HG02759 (cell line): ENCODE data around the gene ISG20L2.

Experiments
- ATAC-seq: cut with Tn5 transposase; IDR thresholded peaks from one replicate; pipeline ENCODE4 v1.9.1; 2021; ENCODE audit warnings: mild to moderate bottlenecking, moderate library complexity; ENCODE audit not compliant: unreplicated experiment

The ISG20L2 gene

DNA sequence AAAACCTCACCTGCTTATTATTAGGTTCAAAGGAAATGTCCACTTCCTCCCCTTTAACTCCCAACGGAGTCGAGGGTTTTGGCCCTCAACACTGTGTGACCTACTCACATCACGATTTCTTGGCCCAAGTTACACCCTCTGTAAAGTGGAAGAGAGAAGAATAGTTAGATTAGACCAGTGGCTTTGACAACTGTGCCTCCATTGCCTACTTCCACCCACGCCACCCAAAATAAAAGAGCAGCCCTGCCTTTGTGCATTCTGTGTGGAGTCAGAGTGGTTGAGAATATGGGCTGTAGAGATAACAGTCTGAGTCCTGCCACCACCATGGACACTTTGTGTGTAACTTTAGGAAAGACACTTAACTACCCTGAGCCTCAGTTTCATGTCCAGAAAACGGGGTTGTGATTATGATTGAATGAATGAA is 27.0 kb upstream of the ISG20L2 start:
- no peak for ATAC-seq

DNA sequence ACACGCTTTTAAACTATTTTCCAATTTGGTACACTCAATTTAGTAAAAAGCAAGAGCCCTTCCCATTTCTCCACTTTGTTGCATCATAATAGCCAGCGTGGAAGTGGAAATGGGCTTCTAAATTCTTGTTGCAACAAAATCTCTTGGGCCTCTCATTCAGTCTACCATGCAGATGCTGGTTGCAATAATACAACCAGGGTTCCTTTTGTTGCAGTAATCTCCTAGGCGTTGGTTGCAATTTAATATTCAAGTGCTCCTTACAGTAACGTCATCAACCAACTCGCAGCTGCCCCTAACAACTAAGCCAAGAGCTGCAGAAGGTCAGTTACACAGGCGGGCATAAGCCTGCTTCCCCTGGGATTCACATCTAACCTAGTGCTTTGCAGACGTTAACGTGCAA is 25.7 kb upstream of the ISG20L2 start:
- ATAC-seq: no peak

DNA sequence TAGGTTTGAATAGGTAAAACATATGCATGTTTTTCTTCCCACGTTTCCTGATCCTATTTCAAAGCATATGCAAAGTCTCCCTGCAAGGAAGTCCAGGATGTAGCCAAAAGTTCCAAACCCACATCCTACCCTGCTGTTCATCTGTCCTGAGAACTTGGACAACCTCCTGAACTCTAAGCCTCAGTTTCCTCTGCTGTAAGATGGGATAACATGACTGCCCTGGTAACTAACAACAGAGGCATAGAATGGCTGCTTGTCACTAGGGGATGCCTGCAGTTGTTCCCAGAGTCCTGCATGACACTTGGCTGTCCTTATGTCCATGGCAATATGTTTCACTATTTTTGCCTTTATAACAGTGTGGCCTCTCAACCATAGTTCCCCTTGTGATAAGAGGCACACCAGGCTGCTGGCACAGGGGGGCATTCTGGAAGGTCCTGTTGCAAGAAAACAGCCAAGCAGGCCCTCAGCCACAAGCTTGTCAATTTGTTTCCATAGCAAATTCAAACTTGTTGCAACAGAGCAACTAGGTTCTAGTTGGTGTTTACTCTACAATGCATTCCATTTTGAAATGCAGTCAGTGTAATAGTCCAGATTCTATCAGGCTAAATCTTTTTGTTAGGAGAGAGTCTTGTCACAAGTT is 24.4 kb upstream of the ISG20L2 start:
- no peak for ATAC-seq

- peak; percentile 74 for ATAC-seq
Measured at GRCh38 chr1:156751757-156752481, 23.4 kb upstream of the ISG20L2 start.

GRCh38 chr1:156751451-156751756 is 22.8 kb upstream of the ISG20L2 start, which contains the start of gene HDGF:
TSS of gene HDGF (minus strand) at chr1:156751675. CDS start at chr1:156751429, 246 bp downstream.
- ATAC-seq: no peak

- ATAC-seq: peak; percentile 17
Measured at GRCh38 chr1:156750711-156751450, 22.3 kb upstream of the ISG20L2 start.

DNA sequence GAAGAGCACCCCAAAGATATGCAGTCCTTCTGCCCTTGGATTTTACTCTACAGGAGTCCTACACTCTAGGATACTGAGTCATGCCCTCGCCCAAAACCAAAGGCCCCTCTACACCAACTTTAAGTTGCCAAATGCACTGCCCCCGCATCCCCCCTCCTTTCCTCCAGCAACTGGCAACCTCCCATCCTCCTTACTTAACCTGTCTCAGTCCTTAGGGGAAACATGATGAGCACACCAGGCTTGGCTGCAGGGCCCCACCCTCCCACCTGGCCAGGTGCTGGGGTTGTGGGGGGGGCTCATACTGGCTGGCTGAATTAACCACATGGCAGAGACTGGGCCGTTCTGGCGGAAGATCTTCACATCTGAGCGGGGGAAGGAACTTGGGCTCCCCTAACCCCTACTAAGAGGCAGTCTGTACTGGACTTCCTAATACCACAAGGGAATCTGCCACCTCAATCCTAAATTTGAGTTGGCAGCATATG is 21.7 kb upstream of the ISG20L2 start:
- ATAC-seq: no peak

DNA sequence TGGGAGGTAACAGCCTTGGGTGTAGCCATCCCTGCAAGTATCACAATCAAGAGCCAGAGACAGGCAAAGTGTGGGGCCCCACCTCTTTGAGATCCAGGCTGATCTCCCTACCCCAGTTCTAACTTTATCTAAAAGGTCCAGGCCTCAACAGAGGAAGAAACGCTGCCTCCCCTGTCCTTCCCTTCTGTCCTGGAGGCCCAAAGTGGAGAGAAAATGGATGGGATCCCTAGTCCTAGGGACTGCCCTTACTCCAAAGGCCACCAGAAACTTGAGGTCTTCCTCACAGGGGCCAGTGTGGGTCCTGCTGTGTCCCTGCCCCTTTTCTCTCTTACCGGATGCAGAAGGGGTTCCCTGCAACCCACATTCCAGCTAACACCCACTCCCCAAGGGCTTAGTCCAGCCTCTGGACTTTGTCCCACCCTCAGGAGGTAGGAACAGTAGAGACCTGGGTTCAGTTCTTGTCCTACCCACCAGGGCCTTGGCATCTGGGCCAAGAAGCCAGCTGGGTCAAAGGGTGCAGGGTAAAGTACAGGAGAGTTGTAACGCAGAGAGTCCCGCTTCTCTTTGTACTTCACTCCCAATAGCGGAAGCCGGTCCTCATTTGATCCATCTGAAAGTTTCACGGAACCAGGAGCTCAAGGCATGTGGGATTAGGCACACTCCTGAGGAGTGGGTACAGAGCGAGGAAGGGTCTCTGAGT is 21.0 kb upstream of the ISG20L2 start:
- no peak for ATAC-seq

DNA sequence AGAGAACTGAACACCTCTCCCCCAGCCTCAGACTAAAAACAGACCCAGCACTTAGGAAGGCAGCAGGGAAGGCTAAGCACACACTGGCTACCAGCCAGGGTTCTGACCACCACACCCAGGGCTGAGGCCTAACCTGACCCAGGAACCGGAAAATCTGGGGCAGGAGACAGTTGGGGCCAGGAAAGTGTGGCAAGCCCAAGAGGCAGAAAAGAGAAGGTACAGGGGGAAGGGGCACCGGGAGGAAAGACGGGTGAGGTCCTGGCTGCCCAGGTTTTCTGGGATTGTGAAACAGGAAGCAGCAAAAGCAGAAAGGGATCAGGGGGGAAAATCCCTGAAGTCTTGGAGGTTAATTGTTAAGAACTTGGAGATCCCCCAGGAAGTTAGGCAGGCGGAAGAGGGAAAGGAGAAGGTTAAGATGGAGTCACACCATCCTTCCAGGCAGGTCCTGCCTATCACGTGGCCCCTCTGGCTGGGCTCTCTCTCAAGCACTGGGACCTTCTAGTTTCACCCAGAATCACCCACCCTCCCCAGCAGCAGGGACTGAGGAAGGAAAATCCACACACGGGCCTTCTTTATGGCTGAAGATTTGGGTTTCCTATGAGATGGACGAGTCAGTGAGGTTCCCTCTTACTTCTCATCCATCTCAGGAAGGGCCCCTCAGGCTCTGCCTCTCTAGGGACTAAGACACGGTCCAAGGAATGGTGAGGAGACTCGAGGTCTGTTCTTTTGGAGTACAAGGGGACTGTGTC is 20.3 kb upstream of the ISG20L2 start:
- no peak for ATAC-seq

DNA sequence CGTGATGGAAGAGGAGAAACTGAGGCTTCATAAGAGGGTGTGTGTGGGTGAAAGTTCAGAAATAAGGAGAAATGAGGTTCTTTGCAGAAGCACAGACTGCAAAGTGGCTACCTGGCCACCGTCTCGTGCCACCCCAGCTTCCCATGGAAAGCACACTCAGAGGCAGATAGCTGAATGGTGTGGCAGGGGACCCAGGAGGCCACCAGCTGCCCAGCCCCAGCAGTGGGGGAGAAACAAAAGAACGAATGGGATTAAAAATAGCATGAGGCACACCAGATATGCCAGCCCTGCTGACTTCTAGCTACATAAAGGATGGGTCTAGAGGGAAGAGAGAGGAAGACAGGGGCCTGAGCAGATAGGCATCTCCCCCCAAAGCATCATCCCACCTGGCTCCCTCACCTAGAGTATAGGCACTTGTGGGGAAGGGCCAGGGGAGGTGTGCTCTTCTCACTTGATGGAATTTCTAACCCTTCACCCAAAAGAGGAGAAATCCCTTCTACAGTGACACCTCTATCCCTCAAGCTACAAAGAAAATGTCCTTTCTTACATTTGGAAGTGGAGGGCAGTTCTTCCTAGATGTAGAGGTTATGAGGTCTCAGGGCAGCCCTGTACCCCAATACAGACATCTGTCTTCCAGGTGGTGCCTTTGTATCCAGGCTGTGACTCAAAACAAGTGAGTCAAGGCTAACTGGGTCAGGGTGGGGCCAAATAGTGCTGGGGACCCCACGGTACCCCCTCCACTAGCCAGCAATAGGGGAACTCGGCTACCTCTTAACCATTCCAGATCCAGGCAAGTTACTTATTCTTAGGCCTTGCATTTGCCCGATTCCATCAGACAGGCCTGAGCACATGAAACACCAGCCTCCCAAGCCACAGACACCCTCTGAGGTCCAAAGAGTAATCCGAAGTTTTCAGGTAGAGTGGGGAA is 19.4 kb upstream of the ISG20L2 start:
- no peak for ATAC-seq

- ATAC-seq: no peak
Measured at GRCh38 chr1:156746728-156747631, 18.4 kb upstream of the ISG20L2 start.

GRCh38 chr1:156746406-156746727 is 17.8 kb upstream of the ISG20L2 start:
- ATAC-seq: no peak

GRCh38 chr1:156745881-156746280 is 17.3 kb upstream of the ISG20L2 start:
- no peak for ATAC-seq

- ATAC-seq: no peak
Measured at GRCh38 chr1:156744786-156745419, 16.3 kb upstream of the ISG20L2 start.

- ATAC-seq: no peak
Measured at GRCh38 chr1:156744344-156744743, 15.8 kb upstream of the ISG20L2 start.

GRCh38 chr1:156743367-156744302 is 15.1 kb upstream of the ISG20L2 start:
- ATAC-seq: no peak

GRCh38 chr1:156742801-156743200 is 14.2 kb upstream of the ISG20L2 start:
- no peak for ATAC-seq
